ENCODE results near the gene DOCK8.
A peak's percentile ranks its signal among the peaks of the same experiment; 100 is the strongest.
"Not testable (repeated sequence)": the region's sequence is repeated elsewhere in the genome, so short reads cannot be mapped to it uniquely, and the experiment has no call there.

DOCK8 gene

GRCh38 chr9:214648-215493 is at the start of gene DOCK8:
Gene DOCK8 (plus strand): TSS chr9:214865. CDS start chr9:214977, 112 bp downstream.
- peak; percentile 47 for DNase-seq (ENCODE audit: low read depth, low spot score)
- WGBS (ENCODE audit: insufficient coverage, insufficient read length): no CpG with 5 or more reads among the region's 103 CpGs
- H3K4me3 ChIP-seq (ENCODE audit: low read length): peak within 1 kb of the TSS; percentile 42; the same call in 1 of the 2 replicates
- H3K27me3 ChIP-seq (ENCODE audit: control insufficient read depth, insufficient read depth, low read length): peaks cover 3% of the 10 kb centered on the region; the same call in 1 of the 2 replicates
- no peaks in the 10 kb centered on the region for H3K36me3 ChIP-seq (ENCODE audit: control insufficient read depth, insufficient read depth, low read length)
- H3K4me1 ChIP-seq (ENCODE audit: control insufficient read depth, insufficient read depth, low read length): no peaks in the 10 kb centered on the region
- H3K9me3 ChIP-seq (ENCODE audit: control insufficient read depth, insufficient read depth, low read length): no peaks in the 10 kb centered on the region
- no peak within 1 kb of the TSS for H3K27ac ChIP-seq (ENCODE audit: low read length)

- not testable (repeated sequence) for H3K27ac ChIP-seq (ENCODE audit: low read length); H3K36me3 ChIP-seq (ENCODE audit: control insufficient read depth, insufficient read depth, low read length); H3K27me3 ChIP-seq (ENCODE audit: control insufficient read depth, insufficient read depth, low read length); H3K4me3 ChIP-seq (ENCODE audit: low read length); H3K9me3 ChIP-seq (ENCODE audit: control insufficient read depth, insufficient read depth, low read length); DNase-seq (ENCODE audit: low read depth, low spot score); H3K4me1 ChIP-seq (ENCODE audit: control insufficient read depth, insufficient read depth, low read length)
- WGBS (ENCODE audit: insufficient coverage, insufficient read length): no CpG with 5 or more reads among the region's 3 CpGs
These were observed 44.9 kb upstream of the DOCK8 start for GRCh38 chr9:169757-170156.

- H3K4me1 ChIP-seq (ENCODE audit: control insufficient read depth, insufficient read depth, low read length); H3K27ac ChIP-seq (ENCODE audit: low read length); H3K9me3 ChIP-seq (ENCODE audit: control insufficient read depth, insufficient read depth, low read length); H3K27me3 ChIP-seq (ENCODE audit: control insufficient read depth, insufficient read depth, low read length); H3K36me3 ChIP-seq (ENCODE audit: control insufficient read depth, insufficient read depth, low read length); DNase-seq (ENCODE audit: low read depth, low spot score): not testable (repeated sequence)
- WGBS (ENCODE audit: insufficient coverage, insufficient read length): no CpG with 5 or more reads among the region's 23 CpGs
- peak overlapping the region; percentile 38; the same call in 1 of the 2 replicates for H3K4me3 ChIP-seq (ENCODE audit: low read length)
These were observed 36.4 kb upstream of the DOCK8 start for GRCh38 chr9:178140-178825.

GRCh38 chr9:178970-179383 is 35.7 kb upstream of the DOCK8 start, which contains the start of gene ZNG1A:
Gene ZNG1A (minus strand): TSS chr9:179056. CDS start chr9:178969, 87 bp downstream.
- not testable (repeated sequence) for H3K27ac ChIP-seq (ENCODE audit: low read length)
- DNase-seq (ENCODE audit: low read depth, low spot score): peak; percentile 11
- no CpG with 5 or more reads among the region's 32 CpGs for WGBS (ENCODE audit: insufficient coverage, insufficient read length)

GRCh38 chr9:199601-200000 is 15.1 kb upstream of the DOCK8 start:
- not testable (repeated sequence) for H3K4me3 ChIP-seq (ENCODE audit: low read length); H3K27me3 ChIP-seq (ENCODE audit: control insufficient read depth, insufficient read depth, low read length); DNase-seq (ENCODE audit: low read depth, low spot score); H3K9me3 ChIP-seq (ENCODE audit: control insufficient read depth, insufficient read depth, low read length); H3K4me1 ChIP-seq (ENCODE audit: control insufficient read depth, insufficient read depth, low read length); H3K36me3 ChIP-seq (ENCODE audit: control insufficient read depth, insufficient read depth, low read length); H3K27ac ChIP-seq (ENCODE audit: low read length)
- WGBS (ENCODE audit: insufficient coverage, insufficient read length): no CpG with 5 or more reads among the region's 1 CpG

More at GRCh38 chr9:178970-179383, 35.7 kb upstream of the DOCK8 start, which contains the start of gene ZNG1A:
- H3K4me3 ChIP-seq (ENCODE audit: low read length): peak within 1 kb of the TSS; percentile 38; the same call in 1 of the 2 replicates
- not testable (repeated sequence) for H3K36me3 ChIP-seq (ENCODE audit: control insufficient read depth, insufficient read depth, low read length); H3K4me1 ChIP-seq (ENCODE audit: control insufficient read depth, insufficient read depth, low read length); H3K9me3 ChIP-seq (ENCODE audit: control insufficient read depth, insufficient read depth, low read length); H3K27me3 ChIP-seq (ENCODE audit: control insufficient read depth, insufficient read depth, low read length)

GRCh38 chr9:206481-206880 is 8.2 kb upstream of the DOCK8 start:
- no peak overlapping the region for H3K4me3 ChIP-seq (ENCODE audit: low read length)
- no CpG with 5 or more reads among the region's 1 CpG for WGBS (ENCODE audit: insufficient coverage, insufficient read length)
- H3K27ac ChIP-seq (ENCODE audit: low read length): no peak overlapping the region
- no peaks in the 10 kb centered on the region for H3K4me1 ChIP-seq (ENCODE audit: control insufficient read depth, insufficient read depth, low read length)
- H3K9me3 ChIP-seq (ENCODE audit: control insufficient read depth, insufficient read depth, low read length): no peaks in the 10 kb centered on the region
- DNase-seq (ENCODE audit: low read depth, low spot score): no peak
- H3K27me3 ChIP-seq (ENCODE audit: control insufficient read depth, insufficient read depth, low read length): no peaks in the 10 kb centered on the region
- no peaks in the 10 kb centered on the region for H3K36me3 ChIP-seq (ENCODE audit: control insufficient read depth, insufficient read depth, low read length)

- WGBS (ENCODE audit: insufficient coverage, insufficient read length): no CpG with 5 or more reads among the region's 14 CpGs
These were observed 5.4 kb upstream of the DOCK8 start for GRCh38 chr9:209143-209758.

GRCh38 chr9:211036-211435 is 3.6 kb upstream of the DOCK8 start:
- H3K27me3 ChIP-seq (ENCODE audit: control insufficient read depth, insufficient read depth, low read length): peaks cover 3% of the 10 kb centered on the region; the same call in 1 of the 2 replicates
- no peaks in the 10 kb centered on the region for H3K4me1 ChIP-seq (ENCODE audit: control insufficient read depth, insufficient read depth, low read length)
- no peak for DNase-seq (ENCODE audit: low read depth, low spot score)
- H3K9me3 ChIP-seq (ENCODE audit: control insufficient read depth, insufficient read depth, low read length): no peaks in the 10 kb centered on the region
- H3K36me3 ChIP-seq (ENCODE audit: control insufficient read depth, insufficient read depth, low read length): no peaks in the 10 kb centered on the region
- no peak overlapping the region for H3K4me3 ChIP-seq (ENCODE audit: low read length)
- no peak overlapping the region for H3K27ac ChIP-seq (ENCODE audit: low read length)
- WGBS (ENCODE audit: insufficient coverage, insufficient read length): no CpG with 5 or more reads among the region's 7 CpGs

More at GRCh38 chr9:209143-209758, 5.4 kb upstream of the DOCK8 start:
- Histone ChIP-seq H3K27me3 (ENCODE audit: control insufficient read depth, insufficient read depth, low read length) (no peaks in the 10 kb centered on the region; the same call in 1 of the 2 replicates), H3K4me1 (ENCODE audit: control insufficient read depth, insufficient read depth, low read length) (no peaks in the 10 kb centered on the region), H3K36me3 (ENCODE audit: control insufficient read depth, insufficient read depth, low read length) (no peaks in the 10 kb centered on the region), H3K4me3 (ENCODE audit: low read length) (no peak overlapping the region), H3K9me3 (ENCODE audit: control insufficient read depth, insufficient read depth, low read length) (no peaks in the 10 kb centered on the region), H3K27ac (ENCODE audit: low read length) (no peak overlapping the region)
- DNase-seq (ENCODE audit: low read depth, low spot score): no peak

- no peak overlapping the region for H3K27ac ChIP-seq (ENCODE audit: low read length)
- no peaks in the 10 kb centered on the region for H3K9me3 ChIP-seq (ENCODE audit: control insufficient read depth, insufficient read depth, low read length)
- DNase-seq (ENCODE audit: low read depth, low spot score): no peak
- H3K4me1 ChIP-seq (ENCODE audit: control insufficient read depth, insufficient read depth, low read length): no peaks in the 10 kb centered on the region
- H3K36me3 ChIP-seq (ENCODE audit: control insufficient read depth, insufficient read depth, low read length): no peaks in the 10 kb centered on the region
- no peak overlapping the region for H3K4me3 ChIP-seq (ENCODE audit: low read length)
- no CpG with 5 or more reads among the region's 5 CpGs for WGBS (ENCODE audit: insufficient coverage, insufficient read length)
- H3K27me3 ChIP-seq (ENCODE audit: control insufficient read depth, insufficient read depth, low read length): peaks cover 3% of the 10 kb centered on the region; the same call in 1 of the 2 replicates
These were observed 3.1 kb upstream of the DOCK8 start for GRCh38 chr9:211557-211956.

- H3K4me1 ChIP-seq (ENCODE audit: control insufficient read depth, insufficient read depth, low read length): no peaks in the 10 kb centered on the region
- no CpG with 5 or more reads among the region's 3 CpGs for WGBS (ENCODE audit: insufficient coverage, insufficient read length)
- H3K27me3 ChIP-seq (ENCODE audit: control insufficient read depth, insufficient read depth, low read length): peaks cover 3% of the 10 kb centered on the region; the same call in 1 of the 2 replicates
- H3K27ac ChIP-seq (ENCODE audit: low read length): no peak overlapping the region
- no peaks in the 10 kb centered on the region for H3K36me3 ChIP-seq (ENCODE audit: control insufficient read depth, insufficient read depth, low read length)
- H3K4me3 ChIP-seq (ENCODE audit: low read length): no peak overlapping the region
- H3K9me3 ChIP-seq (ENCODE audit: control insufficient read depth, insufficient read depth, low read length): no peaks in the 10 kb centered on the region
- DNase-seq (ENCODE audit: low read depth, low spot score): no peak
These were observed 2.4 kb upstream of the DOCK8 start for GRCh38 chr9:212297-212696.
